Measurements from ENCODE around the gene NEUROD1.
"Not testable (repeated sequence)": the region's sequence is repeated elsewhere in the genome, so short reads cannot be mapped to it uniquely, and the experiment has no call there.

NEUROD1 gene

GRCh38 chr2:181680055-181680936 lies at the start of gene NEUROD1:
Gene NEUROD1, minus strand, starts transcription at chr2:181680517. Its CDS starts 1,657 bp downstream, at chr2:181678860.
- DNase-seq (ENCODE audit: low read depth in 2 of 2): no peak

GRCh38 chr2:181725476-181725875 lies 45.2 kb upstream of the NEUROD1 start:
- no peak for DNase-seq (ENCODE audit: low read depth in 2 of 2)

GRCh38 chr2:181724662-181725061 lies 44.3 kb upstream of the NEUROD1 start:
- DNase-seq (ENCODE audit: low read depth in 2 of 2): no peak

- DNase-seq (ENCODE audit: low read depth in 2 of 2): no peak
These were observed 43.4 kb upstream of the NEUROD1 start for GRCh38 chr2:181723731-181724130.

GRCh38 chr2:181715033-181715630 lies 34.8 kb upstream of the NEUROD1 start:
- DNase-seq (ENCODE audit: low read depth in 2 of 2): peak; percentile 48 to 62

- DNase-seq (ENCODE audit: low read depth in 2 of 2): not testable (repeated sequence)
These were observed 30.7 kb upstream of the NEUROD1 start for GRCh38 chr2:181711051-181711450.

- DNase-seq (ENCODE audit: low read depth in 2 of 2): not testable (repeated sequence)
These were observed 22.2 kb upstream of the NEUROD1 start for GRCh38 chr2:181702519-181702918.

- no peak for DNase-seq (ENCODE audit: low read depth in 2 of 2)
These were observed 17.9 kb upstream of the NEUROD1 start for GRCh38 chr2:181698223-181698622.

- no peak for DNase-seq (ENCODE audit: low read depth in 2 of 2)
These were observed 17.3 kb upstream of the NEUROD1 start for GRCh38 chr2:181697571-181697970.

GRCh38 chr2:181697126-181697525 lies 16.8 kb upstream of the NEUROD1 start:
- DNase-seq (ENCODE audit: low read depth in 2 of 2): no peak

GRCh38 chr2:181694271-181694670 lies 14.0 kb upstream of the NEUROD1 start:
- DNase-seq (ENCODE audit: low read depth in 2 of 2): no peak

GRCh38 chr2:181690860-181691259 lies 10.5 kb upstream of the NEUROD1 start:
- DNase-seq (ENCODE audit: low read depth in 2 of 2): no peak

GRCh38 chr2:181686576-181687185 lies 6.4 kb upstream of the NEUROD1 start:
- no peak for DNase-seq (ENCODE audit: low read depth in 2 of 2)

- DNase-seq (ENCODE audit: low read depth in 2 of 2): no peak
These were observed 4.9 kb upstream of the NEUROD1 start for GRCh38 chr2:181685150-181685688.

GRCh38 chr2:181684454-181685149 lies 4.3 kb upstream of the NEUROD1 start:
- no peak for DNase-seq (ENCODE audit: low read depth in 2 of 2)

GRCh38 chr2:181683518-181684453 lies 3.5 kb upstream of the NEUROD1 start:
- no peak for DNase-seq (ENCODE audit: low read depth in 2 of 2)

GRCh38 chr2:181682795-181683517 lies 2.6 kb upstream of the NEUROD1 start:
- no peak for DNase-seq (ENCODE audit: low read depth in 2 of 2)

GRCh38 chr2:181682026-181682789 lies 1.9 kb upstream of the NEUROD1 start:
- DNase-seq (ENCODE audit: low read depth in 2 of 2): no peak
